Psoas muscle (tissue), 8 donors: Measurements from ENCODE around the gene HMCN1. TPM values are rescaled to one million over a fixed set of nuclear protein-coding genes. Genes with fewer than 3 reads are reported as not detected.

ENCODE experiments used
- ATAC-seq, 4 donors: fragments of 200-7000 bp; cut with Tn5 transposase; one replicate each; pipeline ENCODE4 v1.9.1; 2020; ENCODE audit warnings: moderate library complexity in 3 of 4, mild to moderate bottlenecking in 2 of 4
- DNase-seq, 2 donors: peaks; one replicate each; pipeline ENCODE4 v3.0.0-alpha.2; 2020
- H3K27ac ChIP-seq: fragments of 200-600 bp; one replicate; pipeline ENCODE4 v1.8.0; 2022
- H3K27me3 ChIP-seq, 3 donors: fragments of 200-600 bp in 1 of 3; one replicate each; pipeline versions ENCODE4 v1.6.1 to v1.8.0; 2013 to 2022; ENCODE audit warnings: low read length in 2 of 3, mild to moderate bottlenecking in 2 of 3, moderate library complexity in 1 of 3; ENCODE audit not compliant: insufficient read depth in 3 of 3
- H3K36me3 ChIP-seq, 2 donors: fragments of 200-600 bp in 1 of 2; one replicate each; pipeline versions ENCODE4 v1.6.1 to v1.8.0; 2013 to 2022; ENCODE audit warnings: low read depth in 1 of 2, mild to moderate bottlenecking in 1 of 2, moderate library complexity in 1 of 2; ENCODE audit not compliant: insufficient read depth in 1 of 2
- H3K4me1 ChIP-seq: fragments of 200-600 bp; one replicate; pipeline ENCODE4 v1.8.0; 2022
- H3K4me3 ChIP-seq: fragments of 200-600 bp; one replicate; pipeline ENCODE4 v1.8.0; 2022; ENCODE audit warnings: mild to moderate bottlenecking
- H3K9me3 ChIP-seq: fragments of 200-600 bp; one replicate; pipeline ENCODE4 v1.8.0; 2022
- CTCF ChIP-seq: fragments of 200-600 bp; IDR thresholded peaks from one replicate; pipeline ENCODE4 v1.8.0; 2022; ENCODE audit warnings: antibody characterized with exemption
- WGBS, 3 donors: extraction: QIAGEN DNeasy Blood & Tissue Kit; methylation state at CpG; one replicate each; pipeline versions ENCODE4 v1.1.6 to v1.1.7; 2013; 5-methylcytosine and 5-hydroxymethylcytosine counted together
- intact Hi-C, 2 donors: fragments of 100-400 bp; cut with DNase I; formaldehyde crosslinking; loops; one replicate each; pipeline versions ENCODE4 v1.11.0 to v1.14.2; 2022
- polyA plus RNA-seq, 3 donors: library from polyadenylated mRNA; stranded (reverse); fragments of 200-250 nt; gene quantifications; one replicate each; pipeline ENCODE4 v1.2.3, GENCODE V29; 2013
- total RNA-seq, 4 donors: library from RNA; stranded (reverse); fragmentation: NEBNext Ultra II Directional in 2 of 4; extraction: Animal tissue kit (Norgen Biotek cat#: 25700) in 2 of 4; gene quantifications; one replicate each; pipeline versions ENCODE4 v1.2.1 to v1.2.4, GENCODE V29; 2021 to 2023
- donor health status: healthy with polysubstance abuse.
- donor health status: DM: no; HTN: no; CAD: no; lungs with moderate emphysema.
- donor health status: Bipolar disorder and iron deficiency.
- donor health status: healthy.
- donor health status: DM: yes; HTN: yes; CAD: no.
- donor health status: DM: no; HTN: no; CAD: no.
- donor health status: DM: no; HTN: no; CAD: no.
- donor health status: DM: yes; HTN: yes; CAD: no.

HMCN1 gene
- total and polyA plus RNA-seq, 7 donors = 1.3 to 6.5 (median 1.8) TPM

- intact Hi-C loops = no loop called here
- H3K27me3 ChIP-seq = no peaks in the 10 kb centered on the region
- TF ChIP-seq CTCF = no peak
Measured at GRCh38 chr1:186146974-186147373, 412.8 kb downstream of the HMCN1 start.

GRCh38 chr1:186149591-186149990 lies 415.4 kb downstream of the HMCN1 start:
- no peaks in the 10 kb centered on the region for H3K27me3 ChIP-seq
- no peak for TF ChIP-seq CTCF
- H3K36me3 ChIP-seq = no peaks in the 10 kb centered on the region
- intact Hi-C loops = no loop called here
- no peak for DNase-seq
- H3K4me1 ChIP-seq = no peaks in the 10 kb centered on the region
- 68 to 77% (median 71%) methylated on average over 2 of the region's 2 CpGs for WGBS, 3 donors
- H3K9me3 ChIP-seq = no peaks in the 10 kb centered on the region
- no peak overlapping the region for H3K27ac ChIP-seq
- no peak for ATAC-seq
- H3K4me3 ChIP-seq = no peak overlapping the region

More at GRCh38 chr1:186146974-186147373, 412.8 kb downstream of the HMCN1 start:
- H3K4me1 ChIP-seq = no peaks in the 10 kb centered on the region
- WGBS, 3 donors = 94 to 96% (median 94%) methylated on average over 2 of the region's 2 CpGs
- no peak for DNase-seq
- H3K4me3 ChIP-seq = no peak overlapping the region
- H3K36me3 ChIP-seq = no peaks in the 10 kb centered on the region
- H3K9me3 ChIP-seq = no peaks in the 10 kb centered on the region
- no peak overlapping the region for H3K27ac ChIP-seq
- no peak for ATAC-seq

- Histone ChIP-seq H3K9me3 (no peaks in the 10 kb centered on the region), H3K27ac (no peak overlapping the region), H3K27me3 (no peaks in the 10 kb centered on the region), H3K4me1 (no peaks in the 10 kb centered on the region), H3K4me3 (no peak overlapping the region), H3K36me3 (no peaks in the 10 kb centered on the region)
- WGBS, 3 donors = 71 to 82% (median 78%) methylated on average over 3 of the region's 3 CpGs
- intact Hi-C loops = no loop called here
- ATAC-seq (no peak), DNase-seq (no peak)
- no peak for TF ChIP-seq CTCF
Measured at GRCh38 chr1:186152227-186152619, 418.0 kb downstream of the HMCN1 start.

GRCh38 chr1:186152620-186153239 lies 418.5 kb downstream of the HMCN1 start:
- no peaks in the 10 kb centered on the region for H3K36me3 ChIP-seq
- DNase-seq = no peak
- no peak overlapping the region for H3K27ac ChIP-seq
- no peak overlapping the region for H3K4me3 ChIP-seq
- H3K27me3 ChIP-seq = no peaks in the 10 kb centered on the region
- ATAC-seq = no peak
- whole genome bisulfite sequencing, 3 donors = 60 to 66% (median 64%) methylated on average over 5 of the region's 5 CpGs
- intact Hi-C loops = no loop called here
- no peak for TF ChIP-seq CTCF
- H3K4me1 ChIP-seq = no peaks in the 10 kb centered on the region
- H3K9me3 ChIP-seq = no peaks in the 10 kb centered on the region

GRCh38 chr1:186154651-186155050 lies 420.5 kb downstream of the HMCN1 start:
- Histone ChIP-seq H3K27me3 (no peaks in the 10 kb centered on the region), H3K4me1 (no peaks in the 10 kb centered on the region), H3K4me3 (no peak overlapping the region), H3K9me3 (no peaks in the 10 kb centered on the region), H3K27ac (no peak overlapping the region), H3K36me3 (no peaks in the 10 kb centered on the region)
- intact Hi-C loops = no loop called here
- TF ChIP-seq CTCF = no peak
- 39 to 48% (median 43%) methylated on average over 1 of the region's 1 CpG for WGBS, 3 donors
- ATAC-seq = no peak
- no peak for DNase-seq
